GM23338 (cell line): ENCODE results near the gene VGLL4. TPM values are rescaled to one million over a fixed set of nuclear protein-coding genes. Genes with fewer than 3 reads are reported as not detected.
A peak's percentile ranks its signal among the peaks of the same experiment; 100 is the strongest.

Experiments used
- ATAC-seq: fragments of 200-7000 bp; cut with Tn5 transposase; 3 replicates; pipeline ENCODE4 v1.9.1; 2020
- DNase-seq: peaks from one replicate; pipeline ENCODE4 v3.0.0-alpha.2; 2015; ENCODE audit warnings: low spot score
- H2AFZ ChIP-seq: fragments of 200-600 bp; sonication (generic); 2 replicates; pipeline ENCODE4 v1.8.0; 2016; ENCODE audit warnings: antibody characterized with exemption, mild to moderate bottlenecking, moderate library complexity
- H3F3A ChIP-seq: fragments of 200-600 bp; sonication (generic); replicated peaks from 2 replicates; pipeline ENCODE4 v1.8.0; 2017; ENCODE audit warnings: antibody characterized with exemption, mixed run types, low read depth
- H3K27ac ChIP-seq: fragments of 200-600 bp; sonication (generic); 2 replicates; pipeline ENCODE4 v1.6.1; 2016; ENCODE audit warnings: low read depth
- H3K27me3 ChIP-seq: fragments of 200-600 bp; sonication (generic); 2 replicates; pipeline ENCODE4 v1.8.0; 2016; ENCODE audit warnings: mild to moderate bottlenecking, mixed run types, moderate library complexity; ENCODE audit not compliant: insufficient read depth
- H3K36me3 ChIP-seq: fragments of 200-600 bp; sonication (generic); 2 replicates; pipeline ENCODE4 v1.8.0; 2016; ENCODE audit warnings: mild to moderate bottlenecking; ENCODE audit not compliant: insufficient read depth
- H3K4me1 ChIP-seq: fragments of 200-600 bp; sonication (generic); 2 replicates; pipeline ENCODE4 v1.8.0; 2016; ENCODE audit warnings: mild to moderate bottlenecking, moderate library complexity; ENCODE audit not compliant: insufficient read depth
- H3K4me2 ChIP-seq: fragments of 200-600 bp; sonication (generic); 2 replicates; pipeline ENCODE4 v1.7.1; 2017; ENCODE audit warnings: mixed run types
- H3K4me3 ChIP-seq: fragments of 200-600 bp; sonication (generic); 2 replicates; pipeline ENCODE4 v1.6.1; 2016; ENCODE audit warnings: mixed run types
- H3K79me2 ChIP-seq: fragments of 200-600 bp; sonication (generic); replicated peaks from 2 replicates; pipeline ENCODE4 v1.8.0; 2017; ENCODE audit warnings: mild to moderate bottlenecking; ENCODE audit not compliant: insufficient read depth
- H3K9me2 ChIP-seq: fragments of 200-600 bp; sonication (generic); 2 replicates; pipeline ENCODE4 v1.8.0; 2017; ENCODE audit not compliant: insufficient read depth
- H4K20me1 ChIP-seq: fragments of 200-600 bp; sonication (generic); replicated peaks from 2 replicates; pipeline ENCODE4 v1.8.0; 2017; ENCODE audit warnings: mild to moderate bottlenecking; ENCODE audit not compliant: insufficient read depth
- H3K27ac Mint-ChIP-seq: 2 replicates; pipeline ENCODE4 v1.8.0; 2020; ENCODE audit warnings: inconsistent platforms, mild to moderate bottlenecking, moderate library complexity, mixed read lengths
- H3K27me3 Mint-ChIP-seq: 3 replicates; pipeline ENCODE4 v1.8.0; 2022; ENCODE audit warnings: low read depth, mild to moderate bottlenecking, moderate library complexity, mixed read lengths, inconsistent platforms; ENCODE audit not compliant: insufficient read depth, poor library complexity
- H3K36me3 Mint-ChIP-seq: 3 replicates; pipeline ENCODE4 v1.8.0; 2021; ENCODE audit warnings: low read depth, mild to moderate bottlenecking, inconsistent platforms, moderate library complexity, mixed read lengths
- H3K4me1 Mint-ChIP-seq: 3 replicates; pipeline ENCODE4 v1.8.0; 2020; ENCODE audit warnings: mild to moderate bottlenecking, inconsistent platforms, mixed read lengths
- H3K4me3 Mint-ChIP-seq: 3 replicates; pipeline ENCODE4 v1.8.0; 2021; ENCODE audit warnings: moderate library complexity, mild to moderate bottlenecking, inconsistent platforms, mixed read lengths
- H3K9me3 Mint-ChIP-seq: 3 replicates; pipeline ENCODE4 v1.8.0; 2020; ENCODE audit warnings: moderate library complexity, mild to moderate bottlenecking, inconsistent platforms, mixed read lengths
- ETS1 ChIP-seq: IDR thresholded peaks from 2 replicates; pipeline ENCODE4 v1.6.1; 2016; ENCODE audit warnings: antibody characterized with exemption
- EZH2 ChIP-seq: fragments of 200-600 bp; sonication (generic); IDR thresholded peaks from one replicate; pipeline ENCODE4 v1.8.0; 2017; ENCODE audit warnings: antibody characterized with exemption, mild to moderate bottlenecking, low read depth; ENCODE audit not compliant: unreplicated experiment
- EZH2phosphoT487 ChIP-seq: fragments of 200-600 bp; sonication (generic); IDR thresholded peaks from one replicate; pipeline ENCODE4 v1.8.1; 2018; ENCODE audit warnings: antibody characterized with exemption; ENCODE audit not compliant: unreplicated experiment
- JUNB ChIP-seq: IDR thresholded peaks from one replicate; pipeline ENCODE4 v1.6.1; 2016; ENCODE audit warnings: antibody characterized with exemption; ENCODE audit not compliant: unreplicated experiment
- NANOG ChIP-seq: IDR thresholded peaks from 2 replicates; pipeline ENCODE4 v1.6.1; 2016; ENCODE audit warnings: antibody characterized with exemption, borderline replicate concordance
- POLR2AphosphoS5 ChIP-seq: IDR thresholded peaks from 2 replicates; pipeline ENCODE4 v1.6.1; 2016; ENCODE audit warnings: antibody characterized with exemption, low read depth
- REST ChIP-seq: IDR thresholded peaks from one replicate; pipeline ENCODE4 v1.6.1; 2018; ENCODE audit warnings: antibody characterized with exemption; ENCODE audit not compliant: unreplicated experiment
- STAT1 ChIP-seq: IDR thresholded peaks from one replicate; pipeline ENCODE4 v1.6.1; 2016; ENCODE audit warnings: antibody characterized with exemption; ENCODE audit not compliant: unreplicated experiment
- ZNF114 ChIP-seq: fragments of 250-450 bp; sonication (Bioruptor Pico); IDR thresholded peaks from 2 replicates; pipeline ENCODE4 v1.5.0; 2020; ENCODE audit warnings: mild to moderate bottlenecking, moderate library complexity
- ZNF331 ChIP-seq: fragments of 250-450 bp; sonication (Bioruptor Pico); IDR thresholded peaks from 2 replicates; pipeline ENCODE4 v1.5.0; 2020; ENCODE audit warnings: low read depth, mild to moderate bottlenecking, moderate library complexity
- polyA plus RNA-seq: library from polyadenylated mRNA; unstranded; fragments of >200 nt; fragmentation: Nextera tagmentation; extraction: Ambion mirVana; gene quantifications from 2 replicates; pipeline ENCODE4 v1.2.1, GENCODE V29; 2016
- total RNA-seq: library from RNA; depleted of rRNA; stranded (reverse); fragments of >200 nt; shearing (Covaris generic); gene quantifications from 2 replicates; pipeline ENCODE4 v1.2.3, GENCODE V29; 2014

VGLL4 gene
- total and polyA plus RNA-seq, 2 experiments from 2014 or later, result 20.8 to 45.9 TPM

- Histone ChIP-seq H3K27me3 (no peaks in the 10 kb centered on the region), H3K4me1 (peaks cover 51% of the 10 kb centered on the region), H3K27ac (no peak overlapping the region), H3K79me2 (peaks cover 96% of the 10 kb centered on the region), H3F3A (no peaks in the 10 kb centered on the region), H2AFZ (no peak overlapping the region), H4K20me1 (peaks cover 39% of the 10 kb centered on the region), H3K9me2 (no peaks in the 10 kb centered on the region), H3K4me2 (no peak overlapping the region), H3K36me3 (no peaks in the 10 kb centered on the region), H3K4me3 (no peak overlapping the region)
- H3K4me3 Mint-ChIP-seq, result no peak overlapping the region
- peaks cover 10% of the 10 kb centered on the region for H3K36me3 Mint-ChIP-seq
- no peak for TF ChIP-seq JUNB
- TF ChIP-seq ZNF331 (CRISPR knock-in tag), result no peak
- TF ChIP-seq EZH2phosphoT487, result no peak
- no peak for TF ChIP-seq ETS1
- TF ChIP-seq REST, result no peak
- TF ChIP-seq POLR2AphosphoS5, result no peak
- TF ChIP-seq EZH2, result no peak
- no peak for TF ChIP-seq NANOG
- no peak for TF ChIP-seq ZNF114 (CRISPR knock-in tag)
- peaks cover 78% of the 10 kb centered on the region for H3K4me1 Mint-ChIP-seq
- H3K9me3 Mint-ChIP-seq, result no peaks in the 10 kb centered on the region
- no peak for ATAC-seq
- no peak for DNase-seq
- H3K27ac Mint-ChIP-seq, result 0 out of 2 replicates have a peak overlapping the region, but pooled peaks have one; percentile 81
- peaks cover 4% of the 10 kb centered on the region for H3K27me3 Mint-ChIP-seq
Measured at GRCh38 chr3:11609481-11609880, 34.2 kb downstream of the VGLL4 start.

- Mint-ChIP-seq H3K4me1 (peaks cover 82% of the 10 kb centered on the region), H3K27me3 (peaks cover 4% of the 10 kb centered on the region), H3K36me3 (peaks cover 10% of the 10 kb centered on the region), H3K27ac (no peak overlapping the region), H3K4me3 (no peak overlapping the region), H3K9me3 (no peaks in the 10 kb centered on the region)
- no peaks in the 10 kb centered on the region for H3K36me3 ChIP-seq
- H3K9me2 ChIP-seq, result no peaks in the 10 kb centered on the region
- H2AFZ ChIP-seq, result no peak overlapping the region
- no peaks in the 10 kb centered on the region for H3K27me3 ChIP-seq
- no peak for TF ChIP-seq EZH2phosphoT487
- TF ChIP-seq STAT1, result no peak
- TF ChIP-seq ZNF114 (CRISPR knock-in tag), result no peak
- no peak for TF ChIP-seq NANOG
- no peak for TF ChIP-seq JUNB
- no peak for TF ChIP-seq ZNF331 (CRISPR knock-in tag)
- no peak overlapping the region for H3K4me2 ChIP-seq
- H4K20me1 ChIP-seq, result peaks cover 29% of the 10 kb centered on the region
- DNase-seq (no peak), ATAC-seq (no peak)
- H3K79me2 ChIP-seq, result peaks cover 96% of the 10 kb centered on the region
- no peak overlapping the region for H3K4me3 ChIP-seq
- no peak overlapping the region for H3K27ac ChIP-seq
- H3K4me1 ChIP-seq, result peaks cover 55% of the 10 kb centered on the region
- H3F3A ChIP-seq, result no peaks in the 10 kb centered on the region
Measured at GRCh38 chr3:11607816-11608215, 35.9 kb downstream of the VGLL4 start.
